Right hindlimb (tissue), 1 donor: ENCODE data around the gene HMGB3.
"Not testable (repeated sequence)": the region's sequence is repeated elsewhere in the genome, so short reads cannot be mapped to it uniquely, and the experiment has no call there.

ENCODE experiments used
- DNase-seq: peaks from one replicate; pipeline ENCODE4 v3.0.0-alpha.2; 2018

The HMGB3 gene

DNA sequence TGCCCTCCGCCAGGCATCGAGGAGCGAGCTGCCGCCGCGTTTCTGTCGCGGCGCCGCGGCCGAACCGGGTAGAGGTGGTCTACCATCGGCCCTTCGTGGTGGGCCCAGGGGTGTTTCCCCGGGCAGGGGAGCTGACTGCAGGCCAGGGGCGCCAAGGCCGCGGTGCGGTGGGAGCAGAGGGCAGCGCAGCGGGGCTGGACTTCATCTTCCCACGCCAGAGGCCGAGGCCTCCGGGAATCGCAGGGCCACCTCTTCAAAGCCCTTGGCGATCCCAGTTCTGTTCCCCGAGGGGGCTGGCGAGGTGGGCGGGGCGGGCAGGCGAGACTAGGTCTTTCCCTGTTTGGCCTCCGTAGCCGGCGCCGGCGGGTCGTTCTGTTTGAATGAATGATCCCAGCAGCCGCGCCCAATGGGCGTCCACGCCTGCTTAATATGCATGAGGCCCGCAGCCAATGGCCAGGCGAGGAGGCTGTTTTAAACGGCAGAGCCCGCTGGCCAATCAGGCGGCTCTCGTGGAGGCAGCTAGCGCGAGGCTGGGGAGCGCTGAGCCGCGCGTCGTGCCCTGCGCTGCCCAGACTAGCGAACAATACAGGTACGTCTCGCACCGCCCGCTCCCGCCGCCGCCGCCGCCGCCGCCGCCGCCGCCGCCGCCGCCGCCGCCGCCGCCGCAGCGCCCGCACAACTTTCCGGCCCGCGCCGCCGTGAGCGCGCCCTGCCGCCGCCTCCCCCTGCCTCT, at the start of gene HMGB3:
Gene HMGB3 (plus strand): TSS at position 548 of the 733 bp plus-strand sequence. CDS start 2,265 bp downstream, outside the sequence.
- DNase-seq: peak; percentile 92

DNA sequence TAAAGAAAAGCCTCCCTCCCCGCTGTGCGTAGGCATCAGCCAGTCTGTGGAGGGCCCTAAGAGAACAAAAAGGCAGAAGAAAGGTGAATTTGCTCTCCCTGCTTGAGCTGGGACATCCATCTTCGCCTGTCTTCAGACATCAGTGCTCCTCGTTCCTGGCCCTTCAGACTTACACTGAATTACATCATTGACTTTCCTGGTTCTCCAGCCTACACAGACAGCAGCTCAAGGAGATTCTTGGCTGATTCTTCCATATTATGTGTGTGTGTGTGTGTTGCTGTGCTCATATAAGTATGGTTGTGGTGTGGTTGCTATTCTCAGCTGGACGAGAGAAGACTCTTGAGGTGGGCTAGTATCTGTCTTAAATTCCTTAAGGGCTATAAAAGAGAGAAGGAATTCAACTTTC, 49.2 kb upstream of the HMGB3 start:
- DNase-seq: no peak

DNA sequence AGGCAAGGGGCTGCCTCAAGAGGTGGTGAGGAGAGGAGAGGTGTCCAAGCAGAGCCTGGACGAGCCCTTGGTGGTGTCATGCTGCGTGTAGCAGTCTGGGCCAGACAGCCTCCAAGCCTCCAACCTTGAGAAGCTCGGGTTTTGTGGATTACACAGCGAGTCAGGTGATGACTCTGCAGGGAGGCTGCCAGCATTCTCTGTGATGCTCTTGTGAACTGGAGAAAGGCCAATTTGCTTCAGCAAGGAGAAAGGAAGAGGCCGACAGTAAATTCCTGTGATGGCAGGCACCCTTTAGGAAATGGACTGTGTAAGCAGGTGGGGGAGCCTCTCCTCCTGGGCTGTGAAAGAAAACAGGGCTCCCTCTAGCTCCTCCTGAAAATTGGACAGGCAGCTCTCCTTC, 48.7 kb upstream of the HMGB3 start:
- DNase-seq: no peak

DNA sequence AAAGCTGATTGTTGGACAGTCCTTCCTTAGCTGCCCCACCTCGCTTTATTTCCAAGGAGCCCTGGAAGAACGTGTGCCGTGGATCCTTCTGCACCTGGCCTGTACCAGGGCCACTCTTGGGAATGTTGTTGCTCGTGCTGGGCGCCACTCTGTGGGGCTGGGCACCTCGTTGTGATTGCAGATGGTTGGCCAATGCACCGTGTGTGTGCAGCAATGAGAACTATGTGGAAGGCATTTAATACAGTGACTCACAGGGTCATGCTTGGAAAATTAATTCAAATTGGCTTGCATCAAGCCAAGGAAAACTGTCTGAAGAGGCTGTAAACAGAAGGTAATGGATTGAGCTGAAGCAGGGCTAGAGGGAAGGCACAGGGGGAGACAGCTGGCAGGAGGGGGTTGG, 47.7 kb upstream of the HMGB3 start:
- DNase-seq: no peak

DNA sequence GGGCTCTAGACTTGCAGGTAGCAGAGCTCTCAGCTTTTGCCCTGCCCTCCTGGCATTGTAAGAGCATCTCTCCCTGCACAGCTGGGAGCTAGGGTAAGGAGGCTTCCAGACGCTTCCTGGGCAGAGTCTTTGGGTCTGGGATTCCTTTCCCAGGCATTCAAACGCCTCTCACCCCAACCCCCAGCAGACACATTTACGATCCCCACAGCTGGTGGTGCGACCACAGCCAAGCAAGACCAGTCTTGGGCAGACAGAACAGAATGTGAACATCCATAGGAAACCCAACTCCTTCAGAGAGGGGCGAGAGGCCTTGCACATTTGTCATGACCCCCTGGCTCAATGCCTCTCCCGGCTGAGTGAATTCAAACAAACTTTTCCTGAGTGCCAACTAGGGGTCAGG, 46.6 kb upstream of the HMGB3 start:
- no peak for DNase-seq

DNA sequence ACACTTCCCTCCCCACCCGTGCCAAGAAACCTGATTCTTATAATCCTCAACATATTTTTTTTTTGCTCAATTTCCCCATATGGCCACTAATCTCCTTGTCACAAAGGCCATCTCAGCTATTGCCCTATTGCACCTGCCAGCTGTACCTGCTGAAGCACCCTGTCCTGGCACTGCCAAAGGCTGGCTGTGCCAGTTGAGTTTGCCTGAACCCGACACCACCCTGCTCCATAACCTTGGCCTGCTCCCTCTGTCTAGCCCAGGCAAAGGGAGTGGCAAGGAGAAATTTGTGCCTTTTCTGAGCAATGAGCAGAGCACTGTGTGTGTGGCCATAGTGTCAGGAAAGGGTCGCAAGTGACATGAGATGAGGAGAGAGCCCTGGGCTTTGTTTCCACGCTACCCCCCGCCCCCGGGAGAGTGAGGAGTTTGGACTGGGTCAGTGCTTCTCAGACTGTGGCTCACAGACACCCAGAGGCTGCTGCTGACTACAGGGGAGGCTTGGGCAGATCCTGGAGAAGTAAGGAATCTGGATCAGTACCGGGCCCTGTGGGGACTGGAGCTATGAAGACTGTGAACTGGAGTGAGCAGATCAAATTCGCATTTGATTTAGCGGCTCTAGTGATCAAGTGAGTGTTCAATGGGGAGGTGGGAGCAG, 42.2 kb upstream of the HMGB3 start:
- DNase-seq: no peak

DNA sequence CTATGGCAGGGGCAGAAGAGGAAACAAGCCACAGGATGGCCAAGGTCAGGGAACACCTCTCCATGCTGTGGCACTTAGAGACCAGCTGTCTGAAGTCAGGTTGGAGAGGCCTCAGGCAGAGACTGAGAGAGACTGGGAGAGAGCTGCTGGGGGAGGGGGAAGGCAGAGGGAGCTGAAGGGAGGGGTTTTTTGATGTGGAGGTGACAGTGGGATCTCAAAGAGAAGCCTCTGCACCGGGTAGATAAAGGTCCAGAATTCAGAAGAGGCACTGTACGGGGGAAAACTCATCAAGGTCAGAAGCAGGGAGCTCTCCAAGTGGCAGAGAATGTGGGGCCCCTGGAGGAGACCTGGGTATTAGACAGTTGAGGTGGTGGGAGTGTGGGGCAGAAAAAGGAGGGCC, 41.6 kb upstream of the HMGB3 start:
- DNase-seq: no peak

DNA sequence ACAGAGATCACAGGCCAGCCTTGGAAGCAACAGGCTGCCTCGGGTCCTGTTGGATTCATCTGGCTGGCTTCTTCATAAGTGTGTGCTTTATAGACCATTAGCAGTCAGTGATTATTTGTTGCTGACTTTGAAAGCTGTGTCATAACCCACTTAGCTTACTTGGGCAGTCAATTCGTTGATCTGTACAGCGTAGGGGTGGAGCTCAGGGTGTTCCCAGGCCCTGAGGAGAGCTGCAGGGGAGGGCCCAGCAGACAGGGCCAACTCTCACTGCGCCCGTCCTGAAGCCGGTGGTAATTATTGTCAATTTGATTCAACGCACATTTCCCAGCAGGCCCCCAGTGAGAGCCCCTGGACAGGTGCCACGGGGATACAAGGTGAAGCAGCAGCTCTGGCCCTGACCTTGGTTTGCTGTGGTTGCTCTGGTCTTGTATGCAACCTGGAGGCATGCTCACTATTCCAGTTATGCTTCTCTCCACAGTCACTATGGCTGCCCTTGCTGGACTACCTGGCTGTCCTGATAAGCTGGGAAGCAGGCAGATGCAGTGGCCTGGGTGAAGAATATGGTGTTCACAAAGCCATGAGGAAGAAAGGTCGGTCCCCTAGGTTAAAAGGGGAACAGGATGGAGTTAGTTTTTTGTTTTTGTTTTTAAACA, 40.1 kb upstream of the HMGB3 start:
- DNase-seq: no peak

DNA sequence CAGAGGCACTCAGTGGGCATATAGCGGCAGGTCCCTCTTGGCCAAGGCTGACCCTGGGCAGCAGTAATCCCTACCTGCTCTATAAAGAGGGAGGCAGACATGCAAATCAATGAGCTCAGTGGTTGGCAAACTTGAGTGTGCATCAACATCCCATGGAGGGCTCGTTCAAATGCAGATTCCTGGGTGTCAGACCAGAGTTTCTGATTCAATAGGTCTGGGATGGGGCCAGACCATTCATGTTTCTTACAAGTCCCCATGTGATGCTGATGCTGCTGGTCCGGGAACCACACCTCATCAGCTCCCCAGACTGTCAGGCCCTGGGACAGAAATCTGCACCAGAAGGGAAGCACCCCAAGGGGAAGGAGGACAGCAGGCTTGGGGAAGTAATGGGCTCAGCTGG, 38.9 kb upstream of the HMGB3 start:
- DNase-seq: no peak

DNA sequence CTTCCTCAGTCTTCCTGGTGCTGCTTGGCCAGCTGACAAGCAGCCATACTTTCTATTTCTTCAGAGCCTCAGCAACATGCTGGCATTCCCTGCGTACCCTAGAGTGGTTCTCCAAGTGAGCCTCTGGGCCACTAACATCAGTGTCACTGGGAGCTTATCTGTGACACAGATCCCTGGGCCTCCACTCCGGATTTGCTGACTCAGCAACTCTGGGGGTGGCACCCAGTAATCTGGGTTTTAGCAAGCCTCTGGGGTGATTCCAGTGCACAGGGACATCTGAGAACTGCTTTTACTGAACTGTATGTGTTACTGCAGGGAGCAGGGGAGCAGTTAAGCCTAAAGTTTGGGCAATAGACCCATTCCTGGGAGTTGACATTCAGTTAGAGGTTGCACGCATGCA, 28.2 kb upstream of the HMGB3 start:
- DNase-seq: no peak

DNA sequence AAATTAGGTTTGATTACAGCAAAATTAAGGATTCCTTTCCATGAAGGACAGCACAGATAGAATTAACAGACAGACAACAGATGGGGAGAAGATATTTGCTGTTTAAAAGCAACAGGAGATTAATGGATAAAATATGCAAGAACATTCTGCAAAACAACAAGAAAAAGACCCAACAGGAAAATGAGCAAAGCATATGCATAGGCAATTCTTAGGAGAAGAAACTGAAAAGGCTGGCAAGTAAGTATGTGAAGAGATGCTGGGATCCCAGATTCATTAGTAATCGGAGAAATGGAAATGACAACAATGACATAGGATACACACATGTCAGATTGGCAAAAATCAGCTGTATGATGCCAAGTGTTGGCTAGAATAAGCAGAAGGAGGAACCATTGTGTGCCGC, 27.5 kb upstream of the HMGB3 start:
- no peak for DNase-seq

DNA sequence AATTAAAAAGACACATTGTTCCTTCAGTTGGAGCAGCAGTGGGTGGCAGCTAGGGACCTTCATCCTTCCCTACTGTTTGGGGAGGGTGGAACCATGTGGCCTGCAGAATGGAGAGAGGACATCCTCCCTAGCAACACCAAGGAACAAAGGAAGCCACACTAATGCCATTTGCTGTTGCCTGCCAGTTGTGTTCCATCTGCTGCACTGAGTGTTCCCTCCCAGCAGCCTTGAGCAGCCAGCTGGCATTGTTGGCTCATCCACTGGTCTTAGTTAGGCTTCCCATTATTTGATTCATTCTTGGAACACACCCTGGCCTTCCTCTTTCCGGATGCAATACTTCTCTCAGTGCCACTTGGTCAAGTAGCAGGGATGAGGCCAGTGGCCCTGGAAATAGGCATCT, 25.0 kb upstream of the HMGB3 start:
- peak; percentile 59 for DNase-seq

DNA sequence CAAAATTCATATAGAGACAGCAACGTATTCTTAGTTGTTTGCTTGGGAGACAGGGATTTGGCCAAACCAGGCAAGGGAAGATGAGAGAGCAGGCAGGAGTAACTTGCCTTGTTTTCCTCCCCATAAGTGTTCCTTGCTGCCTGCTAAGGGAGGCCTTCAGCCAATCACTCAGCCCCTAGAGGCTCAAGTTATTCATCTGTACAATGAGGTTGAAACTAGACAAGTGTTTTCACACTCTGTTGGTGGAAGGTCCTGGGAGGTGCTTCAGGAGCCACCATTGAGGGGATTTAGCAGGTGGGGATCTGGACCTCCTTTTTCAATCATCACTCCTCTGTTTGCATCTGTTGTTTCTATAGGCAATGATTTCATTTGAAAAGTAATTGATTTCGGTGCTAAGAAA, 23.6 kb upstream of the HMGB3 start:
- DNase-seq: no peak

DNA sequence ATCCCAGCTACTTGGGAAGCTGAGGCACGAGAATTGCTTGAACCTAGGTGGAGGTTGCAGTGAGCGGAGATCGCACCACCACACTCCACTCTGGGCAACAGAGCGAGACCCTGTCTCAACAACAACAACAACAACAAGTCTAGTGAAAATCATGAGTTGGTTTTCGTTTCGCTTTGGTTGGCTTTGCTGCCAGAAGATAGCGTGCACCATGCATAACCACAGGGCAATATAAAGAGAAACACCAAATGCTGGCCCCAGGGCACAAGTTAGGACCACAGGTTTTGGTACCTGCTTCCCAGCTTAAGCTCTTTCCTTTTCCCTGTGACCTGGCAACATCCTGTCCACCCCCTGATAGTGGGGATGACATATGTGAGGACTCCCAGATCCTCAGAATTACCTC, 21.5 kb upstream of the HMGB3 start:
- no peak for DNase-seq

DNA sequence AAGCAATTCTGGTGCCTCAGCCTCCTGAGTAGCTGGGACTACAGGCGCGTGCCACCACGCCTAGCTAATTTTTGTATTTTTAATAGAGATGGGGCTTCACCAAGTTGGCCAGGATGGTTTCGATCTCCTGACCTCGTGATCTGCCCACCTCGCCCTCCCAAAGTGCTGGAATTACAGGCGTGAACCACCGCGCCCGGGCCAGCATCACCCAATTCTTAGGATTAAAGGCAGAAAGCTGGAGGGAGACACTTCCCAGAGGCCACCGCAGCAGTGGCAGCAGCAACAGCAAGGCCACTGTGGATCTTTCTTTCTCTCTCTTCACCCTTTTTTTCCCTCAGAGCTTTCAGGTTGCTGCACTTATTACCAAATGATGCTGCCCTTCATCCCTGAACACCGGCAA, 18.7 kb upstream of the HMGB3 start:
- not testable (repeated sequence) for DNase-seq

DNA sequence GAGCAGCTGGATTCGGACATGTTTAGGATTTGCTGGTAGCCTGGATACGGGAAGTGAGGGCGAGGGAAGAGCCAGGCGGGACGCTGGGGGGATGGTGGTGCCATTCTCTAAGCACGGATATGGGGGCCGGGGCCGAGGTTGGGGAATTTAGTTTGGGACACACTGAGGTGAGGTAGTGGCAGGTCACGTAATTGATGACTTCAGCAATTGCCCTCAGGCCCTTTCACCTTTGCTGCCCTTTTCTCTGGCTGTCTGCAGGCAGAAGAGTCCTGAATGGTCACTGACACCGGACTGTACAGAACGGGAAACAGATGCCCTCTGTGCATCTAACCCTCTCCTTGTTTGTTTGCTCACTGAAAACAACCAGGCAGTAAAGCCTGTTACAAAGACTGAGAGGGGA, 16.9 kb upstream of the HMGB3 start:
- no peak for DNase-seq

DNA sequence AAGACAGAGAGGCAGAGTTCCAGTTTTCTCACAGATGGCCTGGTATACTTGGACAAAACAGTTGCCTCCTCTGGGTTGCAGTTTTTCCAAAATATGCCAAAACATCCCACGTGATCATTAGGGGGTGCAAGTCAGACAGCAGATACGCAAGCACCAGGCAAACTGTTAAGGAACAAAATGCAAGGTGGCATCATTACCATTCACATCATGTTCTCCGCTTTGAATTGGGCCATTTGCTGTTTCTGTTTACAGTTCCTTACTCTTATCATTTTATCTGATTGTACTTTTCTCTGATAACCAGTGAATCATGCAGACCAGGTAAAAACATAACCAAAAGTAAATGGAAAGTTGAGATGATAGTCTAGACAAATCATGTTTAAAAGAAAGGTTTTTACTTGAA, 16.4 kb upstream of the HMGB3 start:
- DNase-seq: no peak

DNA sequence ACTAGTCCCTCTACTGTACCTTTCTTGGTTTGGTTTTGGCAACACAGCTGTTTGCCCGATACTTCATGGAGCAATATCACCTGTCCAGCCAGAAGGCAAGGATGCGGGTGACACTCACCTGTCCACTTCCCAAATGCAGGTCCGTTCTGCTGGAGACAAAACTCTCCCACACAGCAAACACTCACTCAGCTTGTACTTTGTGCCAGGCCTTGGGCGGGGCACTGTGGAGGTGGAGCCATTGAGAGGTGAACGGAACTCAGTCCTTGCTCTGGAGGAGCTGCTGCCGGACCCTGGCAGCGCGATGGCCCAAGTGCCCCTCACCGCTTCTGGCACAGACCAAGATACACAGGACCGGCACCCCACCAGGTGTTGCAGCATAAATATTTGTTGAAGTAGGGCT, 15.3 kb upstream of the HMGB3 start:
- DNase-seq: no peak

DNA sequence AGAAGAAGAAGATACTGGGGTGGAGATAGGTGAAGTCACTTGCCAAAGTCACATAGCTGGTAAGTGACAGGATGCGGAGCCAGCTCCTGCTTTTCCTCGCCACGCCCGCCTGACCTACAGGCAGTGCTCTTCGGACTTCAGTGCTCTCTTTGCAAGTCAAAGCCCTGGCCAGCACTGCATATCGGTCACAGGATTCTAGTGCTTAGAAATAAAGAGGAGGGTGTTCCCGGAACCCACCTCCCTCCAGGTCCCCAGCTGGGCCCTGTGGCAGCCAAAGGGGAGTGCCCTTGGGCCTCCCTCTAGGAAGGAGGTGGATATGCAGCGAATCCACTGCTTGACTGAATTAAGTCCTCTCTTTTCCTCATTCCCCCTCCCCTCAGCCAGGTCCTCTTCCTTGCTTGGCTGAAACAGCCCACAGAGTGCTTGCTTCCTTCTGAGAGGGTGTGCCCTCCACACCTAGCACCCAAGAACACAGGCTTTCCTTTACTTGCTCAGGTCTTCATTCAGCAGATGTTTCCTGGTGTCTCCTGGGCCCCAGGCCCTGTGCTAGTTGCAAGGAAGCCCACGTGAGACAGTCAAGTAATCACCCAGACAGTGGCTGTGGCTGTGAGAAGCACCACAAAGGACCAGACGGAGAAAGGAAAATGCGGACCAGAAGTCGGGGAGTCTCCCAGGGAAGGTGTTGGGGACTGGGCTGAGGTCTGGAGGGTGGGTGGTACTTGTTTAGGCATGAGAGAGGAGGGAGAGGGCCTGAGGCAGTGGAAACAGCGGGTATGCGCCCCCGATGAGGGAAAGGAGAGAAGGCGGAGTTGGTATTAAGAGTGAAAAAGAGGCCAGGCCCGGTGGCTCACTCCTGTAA, 14.0 kb upstream of the HMGB3 start:
- DNase-seq: no peak

DNA sequence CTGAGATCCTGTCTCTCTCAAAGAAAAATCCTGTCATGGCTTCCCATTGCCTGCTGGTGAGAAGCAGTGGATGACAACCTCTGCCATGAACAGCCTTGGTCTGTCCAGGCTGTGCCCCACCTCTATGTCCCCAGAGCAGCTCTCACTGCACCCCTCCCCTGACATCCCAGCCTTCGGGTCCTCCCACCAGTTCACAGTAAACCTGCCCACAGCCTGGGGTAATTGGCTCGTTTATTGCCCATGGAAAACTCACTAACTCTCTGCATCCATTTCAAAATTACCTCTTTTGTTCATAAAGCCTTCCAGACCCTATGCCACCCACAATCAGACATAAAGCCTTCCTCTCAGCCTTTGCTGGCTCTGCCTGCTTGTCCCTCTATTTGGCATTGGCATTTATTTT, 10.7 kb upstream of the HMGB3 start:
- no peak for DNase-seq

DNA sequence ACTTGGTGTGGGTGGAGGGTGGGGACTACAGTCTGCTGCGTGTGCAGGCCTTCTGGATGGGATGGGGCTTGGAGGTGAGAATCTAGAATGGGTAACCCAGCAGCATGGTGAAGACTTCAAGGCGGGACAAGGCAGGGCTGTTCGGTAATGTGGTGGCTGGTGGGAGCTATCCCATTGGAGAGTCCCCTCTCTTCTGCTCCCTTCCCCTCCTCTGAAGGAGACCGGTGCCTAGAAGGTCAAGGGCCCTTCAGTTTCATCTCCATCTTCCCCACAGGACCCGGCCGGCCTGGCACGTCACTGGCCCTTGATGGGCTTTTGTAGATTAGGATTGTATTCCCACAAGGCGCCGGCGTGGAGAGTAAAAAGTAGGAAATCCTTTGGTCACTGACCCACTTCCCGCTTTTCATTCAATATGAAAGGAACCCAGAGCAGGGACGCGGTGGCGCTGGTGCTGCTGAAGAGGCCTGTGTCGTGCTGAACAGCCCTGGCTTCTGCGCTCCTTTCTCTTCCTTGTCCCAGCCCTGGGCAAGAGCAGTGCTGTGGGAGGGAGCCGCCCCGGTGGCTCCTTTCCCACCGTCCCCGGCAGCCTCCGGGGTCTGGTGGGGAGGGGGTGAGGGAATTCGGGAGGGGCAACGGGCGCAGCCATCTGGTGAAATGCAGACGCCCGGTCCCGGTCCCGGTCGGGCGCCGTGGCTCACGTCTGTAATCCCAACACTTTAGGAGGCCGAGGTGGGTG, 7.3 kb upstream of the HMGB3 start:
- DNase-seq: no peak

DNA sequence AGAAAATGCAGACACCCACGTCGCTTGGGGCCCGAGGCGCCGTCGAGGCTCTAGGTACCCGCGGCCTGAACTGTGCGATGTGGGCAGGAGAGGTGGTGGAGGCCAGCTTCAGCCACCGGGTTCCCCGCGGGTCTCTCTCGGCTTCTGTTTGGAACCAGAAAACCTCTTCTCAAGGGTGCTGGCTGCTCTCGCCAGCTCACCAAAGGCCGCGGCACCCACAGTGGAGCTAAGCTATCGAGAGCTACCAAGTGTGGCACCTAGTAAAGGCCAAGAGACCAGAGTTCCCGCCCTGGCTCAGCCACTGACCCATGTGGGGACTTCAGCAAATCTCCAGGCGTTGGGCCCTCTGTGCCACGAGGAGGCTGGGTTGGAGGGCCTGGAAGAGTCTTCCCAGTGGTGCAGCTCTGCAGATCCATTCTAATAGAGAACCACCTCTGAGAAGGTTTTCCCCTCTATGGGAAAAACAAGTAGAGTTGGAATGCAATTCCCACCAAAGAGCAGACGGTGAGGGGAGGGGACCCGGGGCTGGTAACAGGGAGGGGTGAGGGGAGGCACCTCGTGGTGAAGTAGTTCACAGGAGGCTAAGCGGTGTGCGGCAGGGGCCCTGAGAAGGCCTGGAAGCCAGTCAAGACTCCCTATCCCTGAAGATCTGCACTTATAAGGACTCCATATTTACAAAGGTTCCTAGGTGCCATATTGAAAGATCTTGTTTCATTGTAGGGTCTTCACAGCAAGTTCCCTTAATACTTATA, 5.5 kb upstream of the HMGB3 start:
- DNase-seq: no peak
